ENCODE measurements around the gene CFAP221.

DNA sequence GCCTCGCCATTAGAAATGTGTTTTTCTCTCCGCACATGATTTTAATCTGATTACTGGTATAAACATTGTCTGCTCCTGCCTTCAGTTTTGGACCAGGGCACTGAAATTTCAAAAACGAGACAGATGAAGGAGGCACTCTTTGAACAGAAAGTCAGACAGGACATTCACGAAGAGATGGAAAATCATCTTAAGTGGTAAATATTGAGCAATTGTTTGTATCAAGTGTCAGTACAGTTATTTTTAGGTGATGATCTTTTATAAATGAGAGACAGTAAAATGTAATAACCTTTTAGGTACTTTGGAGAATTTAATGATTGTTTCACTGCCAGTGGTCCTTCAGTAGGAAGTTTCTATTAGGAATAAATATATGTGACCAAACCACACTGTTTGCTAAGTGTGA lies 60.8 kb downstream of the CFAP221 start:
- no peak for TF ChIP-seq EZH2 (IDR thresholded peaks at IDR 0.05; ENCODE audit: insufficient read depth, poor library complexity, severe bottlenecking)
- no peak for TF ChIP-seq EZH2phosphoT487 (IDR thresholded peaks at IDR 0.05; ENCODE audit: insufficient read depth, low read depth)

All from GM23248 (cell line).